ENCODE data around the gene TMEM106B.
A peak's percentile ranks its signal among the peaks of the same experiment; 100 is the strongest.
"Not testable (repeated sequence)": the region's sequence is repeated elsewhere in the genome, so short reads cannot be mapped to it uniquely, and the experiment has no call there.

TMEM106B gene

GRCh38 chr7:12209221-12209620 lies 1.9 kb upstream of the TMEM106B start:
- Histone ChIP-seq H3K36me3 (ENCODE audit: insufficient read depth, low read depth, low read length) (no peaks in the 10 kb centered on the region), H3K4me3 (ENCODE audit: low read length) (no peak overlapping the region), H3K27me3 (ENCODE audit: insufficient read depth, low read length) (peaks cover 12% of the 10 kb centered on the region), H3K27ac (ENCODE audit: low read length) (no peak overlapping the region), H3K9ac (ENCODE audit: low read depth, low read length) (no peak overlapping the region), H3K4me1 (ENCODE audit: insufficient read depth, low read length) (peaks cover 9% of the 10 kb centered on the region; the same call in 1 of the 2 replicates), H3K9me3 (ENCODE audit: insufficient read depth, low read depth, low read length) (no peaks in the 10 kb centered on the region)

DNA sequence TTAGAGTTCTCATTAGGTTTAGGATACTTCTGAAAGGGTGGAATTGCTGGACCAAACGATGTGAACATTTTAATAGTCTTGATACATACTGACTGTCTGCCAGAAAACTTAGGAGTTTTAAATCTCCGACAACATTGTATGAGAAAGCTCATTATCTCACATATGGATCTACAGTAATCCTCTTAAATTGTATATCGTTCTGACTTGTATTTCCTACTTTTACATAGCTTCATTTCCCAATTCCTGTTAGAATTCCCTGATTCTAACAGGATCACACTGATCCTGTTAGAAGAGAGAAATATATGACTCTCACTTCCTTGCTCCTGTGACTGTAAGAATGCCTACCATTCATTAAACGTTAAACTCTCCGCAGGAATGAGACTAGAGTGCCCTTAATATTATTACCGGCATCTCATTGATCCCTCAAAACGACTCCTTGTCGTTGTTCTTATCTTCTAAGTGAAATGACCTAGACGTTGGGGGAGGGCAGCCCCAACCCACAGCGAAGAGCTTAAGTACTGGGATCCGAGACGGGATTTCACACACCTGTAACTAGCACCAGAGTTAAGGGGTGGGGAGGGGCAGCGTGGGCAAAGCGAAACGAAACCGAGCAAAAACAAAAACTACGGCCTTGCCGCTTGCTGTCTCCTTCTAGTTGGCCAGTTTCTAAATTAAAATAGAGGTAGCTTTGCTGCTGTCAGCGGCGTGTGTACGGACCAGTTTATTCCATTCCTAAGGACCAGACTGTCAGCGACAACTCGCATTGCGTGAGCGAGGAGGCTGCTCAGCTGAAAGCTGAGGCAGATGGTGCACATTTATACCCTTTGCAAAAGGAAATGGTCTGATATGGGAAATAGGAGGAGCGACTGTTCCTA lies 678 bp upstream of the TMEM106B start:
- Histone ChIP-seq H3K9ac (ENCODE audit: low read depth, low read length) (peak overlapping the region; percentile 77; the same call in 1 of the 2 replicates), H3K36me3 (ENCODE audit: insufficient read depth, low read depth, low read length) (peaks cover 9% of the 10 kb centered on the region; the same call in 1 of the 2 replicates)

GRCh38 chr7:12211711-12212485 lies 804 bp downstream of the TMEM106B start:
- Histone ChIP-seq H3K9ac (ENCODE audit: low read depth, low read length) (peak overlapping the region; percentile 77), H3K36me3 (ENCODE audit: insufficient read depth, low read depth, low read length) (peaks cover 20% of the 10 kb centered on the region; the same call in 1 of the 2 replicates), H3K27me3 (ENCODE audit: insufficient read depth, low read length) (peaks cover 12% of the 10 kb centered on the region), H3K9me3 (ENCODE audit: insufficient read depth, low read depth, low read length) (no peaks in the 10 kb centered on the region), H3K4me3 (ENCODE audit: low read length) (peak overlapping the region; percentile 74), H3K4me1 (ENCODE audit: insufficient read depth, low read length) (peaks cover 9% of the 10 kb centered on the region; the same call in 1 of the 2 replicates), H3K27ac (ENCODE audit: low read length) (peak overlapping the region; percentile 11)

More for the DNA sequence above, 678 bp upstream of the TMEM106B start:
- H3K27ac ChIP-seq (ENCODE audit: low read length), result no peak overlapping the region
- peaks cover 9% of the 10 kb centered on the region; the same call in 1 of the 2 replicates for H3K4me1 ChIP-seq (ENCODE audit: insufficient read depth, low read length)
- peaks cover 12% of the 10 kb centered on the region for H3K27me3 ChIP-seq (ENCODE audit: insufficient read depth, low read length)
- H3K9me3 ChIP-seq (ENCODE audit: insufficient read depth, low read depth, low read length), result no peaks in the 10 kb centered on the region
- peak overlapping the region; percentile 74 for H3K4me3 ChIP-seq (ENCODE audit: low read length)

DNA sequence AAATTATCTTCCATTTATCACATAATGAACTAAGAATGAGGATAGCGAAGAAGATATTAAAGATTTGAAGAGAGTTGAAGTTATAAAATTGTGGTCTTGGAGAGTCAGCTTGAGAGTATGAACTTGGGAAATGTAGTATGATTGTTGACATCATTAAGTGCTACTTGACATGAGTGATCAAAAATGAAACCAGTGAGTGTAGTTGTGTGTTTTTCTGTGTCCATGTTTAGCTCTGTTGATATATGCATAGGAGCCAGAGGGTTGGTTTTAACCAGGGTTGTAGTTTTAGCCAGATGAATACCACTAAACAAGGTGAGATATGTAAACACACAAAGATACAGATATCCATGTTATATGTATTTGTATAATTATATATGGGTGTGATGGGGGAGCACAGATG lies 6.2 kb downstream of the TMEM106B start:
- Histone ChIP-seq H3K9ac (ENCODE audit: low read depth, low read length) (no peak overlapping the region), H3K27ac (ENCODE audit: low read length) (no peak overlapping the region), H3K36me3 (ENCODE audit: insufficient read depth, low read depth, low read length) (peaks cover 60% of the 10 kb centered on the region), H3K27me3 (ENCODE audit: insufficient read depth, low read length) (no peaks in the 10 kb centered on the region), H3K4me1 (ENCODE audit: insufficient read depth, low read length) (peaks cover 11% of the 10 kb centered on the region; the same call in 1 of the 2 replicates), H3K4me3 (ENCODE audit: low read length) (no peak overlapping the region), H3K9me3 (ENCODE audit: insufficient read depth, low read depth, low read length) (no peaks in the 10 kb centered on the region)

- Histone ChIP-seq H3K9ac (ENCODE audit: low read depth, low read length) (no peak overlapping the region), H3K4me3 (ENCODE audit: low read length) (peak overlapping the region; percentile 16; the same call in 1 of the 2 replicates), H3K36me3 (ENCODE audit: insufficient read depth, low read depth, low read length) (peaks cover 62% of the 10 kb centered on the region), H3K27me3 (ENCODE audit: insufficient read depth, low read length) (no peaks in the 10 kb centered on the region), H3K27ac (ENCODE audit: low read length) (no peak overlapping the region), H3K4me1 (ENCODE audit: insufficient read depth, low read length) (peaks cover 6% of the 10 kb centered on the region; the same call in 1 of the 2 replicates), H3K9me3 (ENCODE audit: insufficient read depth, low read depth, low read length) (no peaks in the 10 kb centered on the region)
Measured at GRCh38 chr7:12220389-12221046, 9.4 kb downstream of the TMEM106B start.

DNA sequence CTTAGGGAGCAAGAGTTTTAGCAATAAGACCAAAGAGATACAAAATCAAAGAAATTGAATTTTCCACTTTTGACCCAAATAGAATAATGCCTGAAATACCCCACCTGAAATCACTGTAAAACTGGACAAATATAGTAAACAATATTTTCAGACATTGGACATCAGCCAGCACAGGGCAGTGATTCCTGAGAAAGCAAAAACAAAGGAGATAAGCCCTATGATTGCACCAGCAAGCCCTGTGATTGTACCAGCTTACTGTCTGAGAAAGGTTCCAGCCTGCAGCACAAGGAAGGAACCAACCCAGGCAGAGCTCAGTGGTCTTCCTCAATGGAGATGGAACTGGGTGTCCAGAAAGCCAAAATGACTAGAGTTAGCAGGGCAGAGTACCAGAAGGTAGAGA lies 10.3 kb downstream of the TMEM106B start:
- Histone ChIP-seq H3K4me3 (ENCODE audit: low read length) (no peak overlapping the region), H3K27ac (ENCODE audit: low read length) (no peak overlapping the region), H3K9ac (ENCODE audit: low read depth, low read length) (no peak overlapping the region), H3K4me1 (ENCODE audit: insufficient read depth, low read length) (peaks cover 6% of the 10 kb centered on the region; the same call in 1 of the 2 replicates), H3K9me3 (ENCODE audit: insufficient read depth, low read depth, low read length) (no peaks in the 10 kb centered on the region), H3K36me3 (ENCODE audit: insufficient read depth, low read depth, low read length) (peaks cover 56% of the 10 kb centered on the region), H3K27me3 (ENCODE audit: insufficient read depth, low read length) (no peaks in the 10 kb centered on the region)

DNA sequence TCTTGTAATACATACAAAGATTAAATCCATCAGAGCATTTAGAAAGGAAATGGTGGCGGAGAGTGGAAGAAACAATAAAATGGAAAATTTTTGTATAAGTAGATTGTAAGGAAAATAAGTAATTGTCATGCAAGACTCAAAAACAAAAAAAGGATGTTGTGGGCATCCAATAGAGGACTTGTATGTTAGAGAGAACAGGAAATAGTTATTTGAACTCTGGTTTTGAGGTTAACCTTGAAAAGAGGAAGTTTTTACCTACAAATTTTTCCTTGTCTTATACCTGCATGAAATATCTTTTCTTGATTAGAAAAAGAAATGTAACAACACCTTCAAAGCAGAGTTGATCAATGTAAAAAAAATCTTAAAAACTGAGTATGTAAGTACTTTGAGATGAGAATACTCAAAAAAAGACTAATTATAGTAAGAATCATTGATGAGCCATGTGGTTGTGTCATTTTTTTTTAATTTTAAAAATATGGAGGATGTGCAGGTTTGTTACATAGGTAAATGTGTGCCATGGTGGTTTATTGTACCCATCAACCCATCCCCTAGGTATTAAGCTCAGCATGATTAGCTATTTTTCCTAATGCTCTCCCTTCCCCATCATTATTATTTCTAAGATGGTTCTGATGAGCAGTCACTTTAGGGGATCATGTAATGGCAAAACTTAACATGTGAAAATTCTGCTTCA lies 11.9 kb downstream of the TMEM106B start:
- no peaks in the 10 kb centered on the region for H3K27me3 ChIP-seq (ENCODE audit: insufficient read depth, low read length)
- no peak overlapping the region for H3K27ac ChIP-seq (ENCODE audit: low read length)
- no peak overlapping the region for H3K4me3 ChIP-seq (ENCODE audit: low read length)
- H3K9me3 ChIP-seq (ENCODE audit: insufficient read depth, low read depth, low read length), result no peaks in the 10 kb centered on the region
- H3K36me3 ChIP-seq (ENCODE audit: insufficient read depth, low read depth, low read length), result peaks cover 54% of the 10 kb centered on the region
- peaks cover 6% of the 10 kb centered on the region; the same call in 1 of the 2 replicates for H3K4me1 ChIP-seq (ENCODE audit: insufficient read depth, low read length)
- no peak overlapping the region for H3K9ac ChIP-seq (ENCODE audit: low read depth, low read length)

DNA sequence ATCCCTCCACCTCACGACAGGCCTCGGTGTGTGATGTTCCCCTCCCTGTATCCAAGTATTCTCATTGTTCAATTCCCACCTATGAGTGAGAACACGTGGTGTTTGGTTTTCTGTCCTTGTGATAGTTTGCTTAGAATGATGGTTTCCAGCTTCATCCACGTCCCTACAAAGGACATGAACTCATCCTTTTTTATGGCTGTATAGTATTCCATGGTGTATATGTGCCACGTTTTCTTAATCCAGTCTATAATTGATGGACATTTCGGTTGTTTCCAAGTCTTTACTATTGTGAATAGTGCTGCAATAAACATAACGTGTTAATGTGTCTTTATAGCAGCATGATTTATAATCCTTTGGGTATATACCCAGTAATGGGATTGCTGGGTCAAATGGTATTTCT lies 13.9 kb downstream of the TMEM106B start:
- H3K4me3 ChIP-seq (ENCODE audit: low read length); H3K9ac ChIP-seq (ENCODE audit: low read depth, low read length); H3K9me3 ChIP-seq (ENCODE audit: insufficient read depth, low read depth, low read length); H3K27ac ChIP-seq (ENCODE audit: low read length); H3K27me3 ChIP-seq (ENCODE audit: insufficient read depth, low read length); H3K4me1 ChIP-seq (ENCODE audit: insufficient read depth, low read length): not testable (repeated sequence)
- H3K36me3 ChIP-seq (ENCODE audit: insufficient read depth, low read depth, low read length), result peaks cover 42% of the 10 kb centered on the region

- Histone ChIP-seq H3K9ac (ENCODE audit: low read depth, low read length) (no peak overlapping the region), H3K27ac (ENCODE audit: low read length) (no peak overlapping the region), H3K4me3 (ENCODE audit: low read length) (no peak overlapping the region), H3K27me3 (ENCODE audit: insufficient read depth, low read length) (no peaks in the 10 kb centered on the region), H3K4me1 (ENCODE audit: insufficient read depth, low read length) (no peaks in the 10 kb centered on the region), H3K36me3 (ENCODE audit: insufficient read depth, low read depth, low read length) (peaks cover 42% of the 10 kb centered on the region; the same call in 1 of the 2 replicates), H3K9me3 (ENCODE audit: insufficient read depth, low read depth, low read length) (no peaks in the 10 kb centered on the region)
Measured at GRCh38 chr7:12226756-12227155, 15.7 kb downstream of the TMEM106B start.

DNA sequence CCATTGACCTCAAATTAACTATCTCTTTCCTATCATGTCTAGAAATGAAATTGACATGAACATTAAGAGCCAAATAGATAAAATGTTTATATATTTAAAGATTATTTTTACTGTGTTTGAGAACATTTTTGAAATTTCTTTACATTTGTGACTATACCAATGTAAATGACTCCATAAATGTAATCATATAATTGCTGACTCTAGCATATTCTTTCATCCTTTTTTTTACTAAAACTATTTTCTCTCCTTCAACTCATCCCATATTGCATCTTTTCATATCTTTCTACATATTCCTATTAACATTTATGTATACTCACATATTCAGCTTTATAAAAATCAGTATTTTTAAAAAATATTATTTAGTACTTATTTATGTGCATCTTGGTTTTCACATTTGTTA lies 16.9 kb downstream of the TMEM106B start:
- Histone ChIP-seq H3K27ac (ENCODE audit: low read length) (no peak overlapping the region), H3K4me3 (ENCODE audit: low read length) (no peak overlapping the region), H3K36me3 (ENCODE audit: insufficient read depth, low read depth, low read length) (peaks cover 50% of the 10 kb centered on the region; the same call in 1 of the 2 replicates), H3K27me3 (ENCODE audit: insufficient read depth, low read length) (no peaks in the 10 kb centered on the region), H3K4me1 (ENCODE audit: insufficient read depth, low read length) (no peaks in the 10 kb centered on the region), H3K9ac (ENCODE audit: low read depth, low read length) (no peak overlapping the region), H3K9me3 (ENCODE audit: insufficient read depth, low read depth, low read length) (no peaks in the 10 kb centered on the region)

DNA sequence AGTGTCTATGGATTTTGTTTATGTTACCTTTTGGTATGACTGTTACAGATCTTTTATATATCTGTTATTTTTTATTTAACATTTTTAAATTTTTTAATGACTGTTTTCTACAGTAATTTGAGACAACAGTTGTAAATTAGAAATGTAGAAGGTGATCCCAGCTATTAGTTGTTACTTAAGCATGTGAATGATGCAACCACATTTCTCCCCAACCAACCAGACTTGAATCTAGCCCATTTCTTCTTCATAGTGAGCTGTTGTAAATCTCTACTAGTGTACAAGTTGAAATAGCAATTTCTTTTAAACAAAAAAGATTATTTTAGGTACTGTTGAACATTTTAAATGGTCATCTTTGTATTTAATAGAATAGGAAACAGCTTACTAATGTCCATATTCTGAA lies 18.0 kb downstream of the TMEM106B start:
- peaks cover 47% of the 10 kb centered on the region; the same call in 1 of the 2 replicates for H3K36me3 ChIP-seq (ENCODE audit: insufficient read depth, low read depth, low read length)
- H3K4me3 ChIP-seq (ENCODE audit: low read length), result no peak overlapping the region
- no peak overlapping the region for H3K9ac ChIP-seq (ENCODE audit: low read depth, low read length)
- no peaks in the 10 kb centered on the region for H3K4me1 ChIP-seq (ENCODE audit: insufficient read depth, low read length)
- H3K9me3 ChIP-seq (ENCODE audit: insufficient read depth, low read depth, low read length), result no peaks in the 10 kb centered on the region
- H3K27ac ChIP-seq (ENCODE audit: low read length), result no peak overlapping the region
- H3K27me3 ChIP-seq (ENCODE audit: insufficient read depth, low read length), result no peaks in the 10 kb centered on the region

Data from iPS-20b (cell line).